WTC11 (cell line): ENCODE measurements around the gene MICAL3.

Experiments used
- AFF4 ChIP-seq: sonication (generic); formaldehyde crosslinking; IDR thresholded peaks from 2 replicates; pipeline ENCODE4 v1.8.1; 2023; ENCODE audit warnings: mild to moderate bottlenecking, missing genetic modification reagents, borderline replicate concordance
- ATF2 ChIP-seq: sonication (generic); formaldehyde crosslinking; IDR thresholded peaks from 2 replicates; pipeline ENCODE4 v1.8.1; 2022; ENCODE audit warnings: low read depth, missing genetic modification reagents, borderline replicate concordance
- ATF3 ChIP-seq: sonication (generic); formaldehyde crosslinking; conservative IDR thresholded peaks from 2 replicates; pipeline ENCODE4 v1.8.1; 2022; ENCODE audit warnings: mild to moderate bottlenecking, missing genetic modification reagents
- ESRRA ChIP-seq: sonication (generic); formaldehyde crosslinking; IDR thresholded peaks from 2 replicates; pipeline ENCODE4 v1.8.1; 2022; ENCODE audit warnings: mild to moderate bottlenecking, missing genetic modification reagents, borderline replicate concordance
- FOXJ3 ChIP-seq: sonication (generic); formaldehyde crosslinking; IDR thresholded peaks from 2 replicates; pipeline ENCODE4 v1.9.0; 2021; ENCODE audit warnings: missing genetic modification reagents, mild to moderate bottlenecking, borderline replicate concordance
- MLX ChIP-seq: sonication (generic); formaldehyde crosslinking; IDR thresholded peaks from 2 replicates; pipeline ENCODE4 v1.8.1; 2023; ENCODE audit warnings: mild to moderate bottlenecking, missing genetic modification reagents, moderate library complexity
- NR3C1 ChIP-seq: sonication (generic); formaldehyde crosslinking; conservative IDR thresholded peaks from 2 replicates; pipeline ENCODE4 v1.8.1; 2023; ENCODE audit warnings: low read depth, mild to moderate bottlenecking, missing genetic modification reagents
- SP1 ChIP-seq: sonication (generic); formaldehyde crosslinking; conservative IDR thresholded peaks from 2 replicates; pipeline ENCODE4 v1.8.1; 2022; ENCODE audit warnings: missing genetic modification reagents
- USF1 ChIP-seq: sonication (generic); formaldehyde crosslinking; IDR thresholded peaks from 2 replicates; pipeline ENCODE4 v1.8.0; 2022; ENCODE audit warnings: mild to moderate bottlenecking, missing genetic modification reagents
- ZNF138 ChIP-seq: sonication (generic); formaldehyde crosslinking; conservative IDR thresholded peaks from 2 replicates; pipeline ENCODE4 v1.8.1; 2022; ENCODE audit warnings: mild to moderate bottlenecking, moderate library complexity, missing genetic modification reagents
- TF ChIP-seq, protein P1 (sequence below): fragments of 200-600 bp; IDR thresholded peaks from 2 replicates; pipeline ENCODE4 v1.8.0; 2022; ENCODE audit warnings: antibody characterized with exemption
- TF ChIP-seq, protein P2 (sequence below): sonication (generic); formaldehyde crosslinking; conservative IDR thresholded peaks from 2 replicates; pipeline ENCODE4 v1.8.1; 2023; ENCODE audit warnings: mild to moderate bottlenecking, low read depth, missing genetic modification reagents, moderate library complexity
- TF ChIP-seq, protein P3 (sequence below): sonication (generic); formaldehyde crosslinking; IDR thresholded peaks from 2 replicates; pipeline ENCODE4 v1.8.0; 2022; ENCODE audit warnings: mild to moderate bottlenecking, missing genetic modification reagents
- TF ChIP-seq, protein P4 (sequence below): sonication (generic); formaldehyde crosslinking; IDR thresholded peaks from 2 replicates; pipeline ENCODE4 v1.8.1; 2023; ENCODE audit warnings: mild to moderate bottlenecking, missing genetic modification reagents

DNA sequence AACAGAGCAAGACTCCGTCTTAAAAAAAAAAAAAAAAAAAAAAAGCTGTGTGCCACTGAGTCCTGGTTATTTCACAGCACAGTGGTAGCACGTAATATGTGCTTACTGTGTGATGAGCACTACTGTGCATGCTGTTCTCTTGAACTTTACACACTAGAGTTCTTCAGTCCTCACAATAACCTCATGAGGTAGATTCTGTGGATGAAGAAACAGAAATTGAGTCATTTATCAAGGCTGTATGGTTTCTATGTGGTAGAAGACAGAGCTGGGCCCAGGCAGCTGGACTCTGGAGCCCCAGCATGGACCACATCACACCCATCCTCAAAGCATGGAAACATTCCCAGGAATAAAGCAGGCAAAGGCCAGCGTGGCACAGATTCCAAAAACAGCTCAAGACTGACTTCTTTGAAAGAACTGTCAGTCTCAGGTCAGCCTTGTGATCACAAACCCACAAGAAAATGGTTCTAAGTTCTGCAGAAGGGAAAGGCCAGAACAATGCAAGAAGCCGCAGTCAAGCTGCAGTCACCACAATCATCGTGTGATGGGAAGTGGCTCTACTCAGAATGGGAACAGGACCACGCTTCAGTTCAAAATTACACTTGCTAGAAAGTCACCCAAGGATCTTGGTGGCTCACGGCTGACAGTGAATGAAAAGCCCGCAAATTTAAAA is 49.5 kb downstream of the MICAL3 start:
- TF ChIP-seq FOXJ3 (CRISPR knock-in tag): no peak
- TF ChIP-seq, protein P1, sequence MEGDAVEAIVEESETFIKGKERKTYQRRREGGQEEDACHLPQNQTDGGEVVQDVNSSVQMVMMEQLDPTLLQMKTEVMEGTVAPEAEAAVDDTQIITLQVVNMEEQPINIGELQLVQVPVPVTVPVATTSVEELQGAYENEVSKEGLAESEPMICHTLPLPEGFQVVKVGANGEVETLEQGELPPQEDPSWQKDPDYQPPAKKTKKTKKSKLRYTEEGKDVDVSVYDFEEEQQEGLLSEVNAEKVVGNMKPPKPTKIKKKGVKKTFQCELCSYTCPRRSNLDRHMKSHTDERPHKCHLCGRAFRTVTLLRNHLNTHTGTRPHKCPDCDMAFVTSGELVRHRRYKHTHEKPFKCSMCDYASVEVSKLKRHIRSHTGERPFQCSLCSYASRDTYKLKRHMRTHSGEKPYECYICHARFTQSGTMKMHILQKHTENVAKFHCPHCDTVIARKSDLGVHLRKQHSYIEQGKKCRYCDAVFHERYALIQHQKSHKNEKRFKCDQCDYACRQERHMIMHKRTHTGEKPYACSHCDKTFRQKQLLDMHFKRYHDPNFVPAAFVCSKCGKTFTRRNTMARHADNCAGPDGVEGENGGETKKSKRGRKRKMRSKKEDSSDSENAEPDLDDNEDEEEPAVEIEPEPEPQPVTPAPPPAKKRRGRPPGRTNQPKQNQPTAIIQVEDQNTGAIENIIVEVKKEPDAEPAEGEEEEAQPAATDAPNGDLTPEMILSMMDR: no peak
- TF ChIP-seq, protein P2, sequence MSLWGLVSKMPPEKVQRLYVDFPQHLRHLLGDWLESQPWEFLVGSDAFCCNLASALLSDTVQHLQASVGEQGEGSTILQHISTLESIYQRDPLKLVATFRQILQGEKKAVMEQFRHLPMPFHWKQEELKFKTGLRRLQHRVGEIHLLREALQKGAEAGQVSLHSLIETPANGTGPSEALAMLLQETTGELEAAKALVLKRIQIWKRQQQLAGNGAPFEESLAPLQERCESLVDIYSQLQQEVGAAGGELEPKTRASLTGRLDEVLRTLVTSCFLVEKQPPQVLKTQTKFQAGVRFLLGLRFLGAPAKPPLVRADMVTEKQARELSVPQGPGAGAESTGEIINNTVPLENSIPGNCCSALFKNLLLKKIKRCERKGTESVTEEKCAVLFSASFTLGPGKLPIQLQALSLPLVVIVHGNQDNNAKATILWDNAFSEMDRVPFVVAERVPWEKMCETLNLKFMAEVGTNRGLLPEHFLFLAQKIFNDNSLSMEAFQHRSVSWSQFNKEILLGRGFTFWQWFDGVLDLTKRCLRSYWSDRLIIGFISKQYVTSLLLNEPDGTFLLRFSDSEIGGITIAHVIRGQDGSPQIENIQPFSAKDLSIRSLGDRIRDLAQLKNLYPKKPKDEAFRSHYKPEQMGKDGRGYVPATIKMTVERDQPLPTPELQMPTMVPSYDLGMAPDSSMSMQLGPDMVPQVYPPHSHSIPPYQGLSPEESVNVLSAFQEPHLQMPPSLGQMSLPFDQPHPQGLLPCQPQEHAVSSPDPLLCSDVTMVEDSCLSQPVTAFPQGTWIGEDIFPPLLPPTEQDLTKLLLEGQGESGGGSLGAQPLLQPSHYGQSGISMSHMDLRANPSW (CRISPR knock-in tag): no peak
- no peak for TF ChIP-seq ESRRA (CRISPR knock-in tag)
- TF ChIP-seq, protein P3, sequence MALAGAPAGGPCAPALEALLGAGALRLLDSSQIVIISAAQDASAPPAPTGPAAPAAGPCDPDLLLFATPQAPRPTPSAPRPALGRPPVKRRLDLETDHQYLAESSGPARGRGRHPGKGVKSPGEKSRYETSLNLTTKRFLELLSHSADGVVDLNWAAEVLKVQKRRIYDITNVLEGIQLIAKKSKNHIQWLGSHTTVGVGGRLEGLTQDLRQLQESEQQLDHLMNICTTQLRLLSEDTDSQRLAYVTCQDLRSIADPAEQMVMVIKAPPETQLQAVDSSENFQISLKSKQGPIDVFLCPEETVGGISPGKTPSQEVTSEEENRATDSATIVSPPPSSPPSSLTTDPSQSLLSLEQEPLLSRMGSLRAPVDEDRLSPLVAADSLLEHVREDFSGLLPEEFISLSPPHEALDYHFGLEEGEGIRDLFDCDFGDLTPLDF (CRISPR knock-in tag): no peak
- TF ChIP-seq ATF3: no peak
- TF ChIP-seq, protein P4, sequence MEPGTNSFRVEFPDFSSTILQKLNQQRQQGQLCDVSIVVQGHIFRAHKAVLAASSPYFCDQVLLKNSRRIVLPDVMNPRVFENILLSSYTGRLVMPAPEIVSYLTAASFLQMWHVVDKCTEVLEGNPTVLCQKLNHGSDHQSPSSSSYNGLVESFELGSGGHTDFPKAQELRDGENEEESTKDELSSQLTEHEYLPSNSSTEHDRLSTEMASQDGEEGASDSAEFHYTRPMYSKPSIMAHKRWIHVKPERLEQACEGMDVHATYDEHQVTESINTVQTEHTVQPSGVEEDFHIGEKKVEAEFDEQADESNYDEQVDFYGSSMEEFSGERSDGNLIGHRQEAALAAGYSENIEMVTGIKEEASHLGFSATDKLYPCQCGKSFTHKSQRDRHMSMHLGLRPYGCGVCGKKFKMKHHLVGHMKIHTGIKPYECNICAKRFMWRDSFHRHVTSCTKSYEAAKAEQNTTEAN: no peak
- no peak for TF ChIP-seq MLX
- TF ChIP-seq NR3C1 (CRISPR knock-in tag): no peak
- TF ChIP-seq AFF4 (CRISPR knock-in tag): no peak
- TF ChIP-seq SP1: no peak
- TF ChIP-seq ATF2 (CRISPR knock-in tag): no peak
- no peak for TF ChIP-seq ZNF138 (CRISPR knock-in tag)
- TF ChIP-seq USF1 (CRISPR knock-in tag): no peak
